SIG-M5 treated with dmso at 0.1 percent for 504 hours (cell line): ENCODE measurements around the gene ZDHHC19.
"Not testable (repeated sequence)": the region's sequence is repeated elsewhere in the genome, so short reads cannot be mapped to it uniquely, and the experiment has no call there.

Source experiments
- DNase-seq: peaks from one replicate; lab custom pipeline; 2025; ENCODE audit not compliant: unreplicated experiment; lab: John Stamatoyannopoulos, UW

The ZDHHC19 gene

GRCh38 chr3:196205442-196206205, 5.6 kb downstream of the ZDHHC19 start:
- DNase-seq, result not testable (repeated sequence)

- DNase-seq, result peak; percentile 56
Measured at GRCh38 chr3:196203846-196204245, 7.4 kb downstream of the ZDHHC19 start.

GRCh38 chr3:196202516-196202970, 8.7 kb downstream of the ZDHHC19 start:
- peak; percentile 67 for DNase-seq

GRCh38 chr3:196198771-196199753, 12.1 kb downstream of the ZDHHC19 start:
- DNase-seq, result peak; percentile 21

- DNase-seq, result no peak
Measured at GRCh38 chr3:196198081-196198675, 13.0 kb downstream of the ZDHHC19 start.

- DNase-seq, result no peak
Measured at GRCh38 chr3:196197524-196197923, 13.7 kb downstream of the ZDHHC19 start.

GRCh38 chr3:196195664-196196265, 15.4 kb downstream of the ZDHHC19 start:
- no peak for DNase-seq

GRCh38 chr3:196194542-196194915, 16.7 kb downstream of the ZDHHC19 start:
- no peak for DNase-seq

- DNase-seq, result peak; percentile 19
Measured at GRCh38 chr3:196193736-196194541, 17.3 kb downstream of the ZDHHC19 start.

- no peak for DNase-seq
Measured at GRCh38 chr3:196193133-196193735, 18.0 kb downstream of the ZDHHC19 start.

GRCh38 chr3:196192524-196193051, 18.6 kb downstream of the ZDHHC19 start:
- DNase-seq, result peak; percentile 29

GRCh38 chr3:196192036-196192523, 19.1 kb downstream of the ZDHHC19 start:
- peak; percentile 59 for DNase-seq

GRCh38 chr3:196189566-196190347, 21.4 kb downstream of the ZDHHC19 start:
- no peak for DNase-seq

GRCh38 chr3:196186651-196187573, 24.3 kb downstream of the ZDHHC19 start:
- DNase-seq, result no peak

GRCh38 chr3:196184881-196185280, 26.3 kb downstream of the ZDHHC19 start:
- no peak for DNase-seq

GRCh38 chr3:196184169-196184432, 27.1 kb downstream of the ZDHHC19 start:
- DNase-seq, result not testable (repeated sequence)

GRCh38 chr3:196181127-196181546, 30.1 kb downstream of the ZDHHC19 start:
- no peak for DNase-seq

GRCh38 chr3:196180346-196180745, 30.9 kb downstream of the ZDHHC19 start:
- DNase-seq, result no peak
